WERI-Rb-1 (cell line): ENCODE data around the gene HDAC9.

ENCODE experiments used
- DNase-seq: peaks from one replicate; pipeline ENCODE4 v3.0.0-alpha.2; 2020
- H3K27ac ChIP-seq: fragments of 250-450 bp; sonication (Bioruptor Pico); 2 replicates; pipeline ENCODE4 v1.5.1; 2020; ENCODE audit warnings: mild to moderate bottlenecking, moderate library complexity
- H3K27me3 ChIP-seq: fragments of 250-450 bp; sonication (Bioruptor Pico); 2 replicates; pipeline ENCODE4 v1.5.1; 2021; ENCODE audit warnings: mild to moderate bottlenecking, low read depth, moderate library complexity; ENCODE audit not compliant: insufficient read depth, severe bottlenecking
- H3K36me3 ChIP-seq: fragments of 250-450 bp; sonication (Bioruptor Pico); 2 replicates; pipeline ENCODE4 v1.5.1; 2020; ENCODE audit warnings: mild to moderate bottlenecking, moderate library complexity
- H3K4me3 ChIP-seq: 2 replicates; pipeline ENCODE4 v1.5.1; 2011; ENCODE audit warnings: low read depth, mild to moderate bottlenecking, control low read depth, low read length
- H3K9me3 ChIP-seq: fragments of 250-450 bp; sonication (Bioruptor Pico); 2 replicates; pipeline ENCODE4 v1.5.1; 2021; ENCODE audit warnings: mild to moderate bottlenecking, moderate library complexity; ENCODE audit not compliant: severe bottlenecking
- TF ChIP-seq, protein P1 (sequence below): IDR thresholded peaks from 2 replicates; pipeline ENCODE4 v1.5.1; 2011; ENCODE audit warnings: low read depth, mild to moderate bottlenecking, control low read depth, inconsistent platforms, low read length

Gene HDAC9

GRCh38 chr7:18896343-18896975, 400.9 kb downstream of the HDAC9 start:
- no peak for DNase-seq
- Histone ChIP-seq H3K27me3 (no peaks in the 10 kb centered on the region), H3K36me3 (no peaks in the 10 kb centered on the region), H3K4me3 (no peak overlapping the region), H3K27ac (no peak overlapping the region), H3K9me3 (no peaks in the 10 kb centered on the region)
- TF ChIP-seq, protein P1, sequence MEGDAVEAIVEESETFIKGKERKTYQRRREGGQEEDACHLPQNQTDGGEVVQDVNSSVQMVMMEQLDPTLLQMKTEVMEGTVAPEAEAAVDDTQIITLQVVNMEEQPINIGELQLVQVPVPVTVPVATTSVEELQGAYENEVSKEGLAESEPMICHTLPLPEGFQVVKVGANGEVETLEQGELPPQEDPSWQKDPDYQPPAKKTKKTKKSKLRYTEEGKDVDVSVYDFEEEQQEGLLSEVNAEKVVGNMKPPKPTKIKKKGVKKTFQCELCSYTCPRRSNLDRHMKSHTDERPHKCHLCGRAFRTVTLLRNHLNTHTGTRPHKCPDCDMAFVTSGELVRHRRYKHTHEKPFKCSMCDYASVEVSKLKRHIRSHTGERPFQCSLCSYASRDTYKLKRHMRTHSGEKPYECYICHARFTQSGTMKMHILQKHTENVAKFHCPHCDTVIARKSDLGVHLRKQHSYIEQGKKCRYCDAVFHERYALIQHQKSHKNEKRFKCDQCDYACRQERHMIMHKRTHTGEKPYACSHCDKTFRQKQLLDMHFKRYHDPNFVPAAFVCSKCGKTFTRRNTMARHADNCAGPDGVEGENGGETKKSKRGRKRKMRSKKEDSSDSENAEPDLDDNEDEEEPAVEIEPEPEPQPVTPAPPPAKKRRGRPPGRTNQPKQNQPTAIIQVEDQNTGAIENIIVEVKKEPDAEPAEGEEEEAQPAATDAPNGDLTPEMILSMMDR, result no peak

- Histone ChIP-seq H3K36me3 (no peaks in the 10 kb centered on the region), H3K27ac (0 out of 2 replicates have a peak overlapping the region, but pooled peaks have one; percentile 17), H3K4me3 (no peak overlapping the region), H3K27me3 (no peaks in the 10 kb centered on the region), H3K9me3 (no peaks in the 10 kb centered on the region)
- peak; percentile 54 for DNase-seq
- TF ChIP-seq, protein P1, result no peak
Measured at GRCh38 chr7:18900236-18900635, 404.7 kb downstream of the HDAC9 start.

DNA sequence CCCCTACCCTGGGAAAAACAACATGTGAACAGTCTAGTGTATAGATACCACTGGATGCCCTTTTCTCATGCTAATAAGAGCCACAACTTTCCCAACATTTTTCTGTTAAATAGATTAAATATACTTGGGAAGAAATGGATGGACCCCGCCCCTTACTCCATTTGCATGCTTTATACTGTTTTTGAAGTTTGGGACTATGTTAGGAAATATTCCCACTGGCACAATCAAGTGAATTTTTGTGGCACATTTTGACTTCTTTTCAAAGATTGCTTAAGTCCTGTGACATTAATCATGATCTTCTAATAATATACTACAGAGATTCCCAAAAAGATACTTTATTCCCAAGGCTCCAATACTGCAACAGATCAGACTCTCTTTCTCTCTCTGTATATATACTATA, 405.3 kb downstream of the HDAC9 start:
- no peaks in the 10 kb centered on the region for H3K9me3 ChIP-seq
- H3K4me3 ChIP-seq, result no peak overlapping the region
- H3K27ac ChIP-seq, result 0 out of 2 replicates have a peak overlapping the region, but pooled peaks have one; percentile 17
- H3K27me3 ChIP-seq, result no peaks in the 10 kb centered on the region
- no peaks in the 10 kb centered on the region for H3K36me3 ChIP-seq
- no peak for DNase-seq
- TF ChIP-seq, protein P1, result no peak

DNA sequence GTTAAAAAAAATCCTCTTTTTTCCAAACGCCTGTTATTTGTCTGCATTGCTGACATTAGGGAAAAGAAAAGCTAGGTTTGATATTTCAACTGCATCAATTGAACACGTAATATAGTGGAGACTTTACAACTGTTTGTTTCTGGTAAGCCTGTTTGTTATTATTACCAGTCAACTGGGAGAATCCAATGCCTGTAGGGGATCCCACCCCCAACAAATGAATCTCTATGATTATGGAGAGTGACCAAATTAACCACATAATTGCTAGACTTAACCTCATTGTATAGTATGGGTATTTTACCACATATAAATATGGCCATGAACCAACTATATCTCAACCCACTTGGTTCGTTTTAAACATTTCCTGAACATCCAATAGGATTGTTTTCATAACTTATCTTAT, 405.8 kb downstream of the HDAC9 start:
- TF ChIP-seq, protein P1, result no peak
- H3K27ac ChIP-seq, result no peak overlapping the region
- H3K27me3 ChIP-seq, result no peaks in the 10 kb centered on the region

DNA sequence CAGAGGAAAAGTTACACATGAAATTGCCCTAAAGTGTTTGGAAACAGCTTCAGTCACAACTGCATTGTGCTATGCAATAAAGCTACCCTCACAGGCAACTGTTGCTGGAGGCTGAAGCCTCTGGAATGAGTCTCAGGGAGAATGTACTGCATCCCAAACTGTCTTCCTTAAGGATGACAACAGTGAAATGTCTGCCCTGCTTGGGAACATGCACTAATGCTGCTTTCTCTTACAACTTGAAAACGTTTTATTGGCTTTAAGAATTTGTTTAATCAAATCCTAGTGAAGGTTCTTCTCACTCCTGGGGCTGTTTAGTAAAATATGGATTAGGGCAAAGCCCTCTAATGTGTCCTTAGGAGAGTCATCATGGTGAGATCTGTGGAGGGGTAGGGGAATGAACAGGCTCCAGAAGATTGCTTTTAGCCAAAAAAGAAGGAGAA, 406.5 kb downstream of the HDAC9 start:
- TF ChIP-seq, protein P1, result no peak
- Histone ChIP-seq H3K9me3 (no peaks in the 10 kb centered on the region), H3K27me3 (no peaks in the 10 kb centered on the region), H3K36me3 (no peaks in the 10 kb centered on the region), H3K4me3 (no peak overlapping the region), H3K27ac (no peak overlapping the region)
- no peak for DNase-seq

More for the DNA sequence above, 405.8 kb downstream of the HDAC9 start:
- no peak overlapping the region for H3K4me3 ChIP-seq
- no peak for DNase-seq
- no peaks in the 10 kb centered on the region for H3K9me3 ChIP-seq
- no peaks in the 10 kb centered on the region for H3K36me3 ChIP-seq

GRCh38 chr7:18902892-18903291, 407.3 kb downstream of the HDAC9 start:
- TF ChIP-seq, protein P1, result no peak
- DNase-seq, result no peak
- H3K36me3 ChIP-seq, result no peaks in the 10 kb centered on the region
- no peak overlapping the region for H3K27ac ChIP-seq
- H3K4me3 ChIP-seq, result no peak overlapping the region
- H3K9me3 ChIP-seq, result no peaks in the 10 kb centered on the region
- no peaks in the 10 kb centered on the region for H3K27me3 ChIP-seq
